HCT116 (cell line): ENCODE results near the gene KCNK2. TPM values are rescaled to one million over a fixed set of nuclear protein-coding genes. Genes with fewer than 3 reads are reported as not detected.

ENCODE experiments used
- ATAC-seq: fragments of 200-7000 bp; cut with Tn5 transposase; 2 replicates; pipeline ENCODE4 v1.9.1; 2020; ENCODE audit warnings: mild to moderate bottlenecking, moderate library complexity
- BruUV-seq: library from RNA; stranded (reverse); fragments of 400-500 nt; replicated peaks from 2 replicates; lab custom pipeline; 2021; lab: Mats Ljungman, UMichigan
- CTCF ChIA-PET: fragments of 300-600 bp; sonication (Branson Sonifier 250); formaldehyde crosslinking; loops from one replicate; lab custom pipeline; 2021; ENCODE audit warnings: antibody characterized with exemption; lab: Charles Lee
- POLR2A ChIA-PET: fragments of 300-600, 350-600 bp; sonication (Branson Sonifier 250); formaldehyde crosslinking; loops from one replicate; lab custom pipeline; 2021; ENCODE audit warnings: antibody characterized with exemption; lab: Charles Lee
- RAD21 ChIA-PET, 2 experiments: fragments of 300-600 bp; sonication (Branson Sonifier 250); formaldehyde crosslinking; loops; one replicate each; lab custom pipeline; 2023; ENCODE audit warnings: low total read pairs in 2 of 2; ENCODE audit not compliant: uncharacterized antibody in 2 of 2, unreplicated experiment in 2 of 2, low non-redundant PET in 1 of 2; lab: Charles Lee
- DNase-seq: peaks from one replicate; pipeline ENCODE4 v3.0.0-alpha.2; 2010; ENCODE audit warnings: low read depth, low spot score
- H2AFZ ChIP-seq: fragments of 200-600 bp; shearing (Covaris generic), sonication (generic); 2 replicates; pipeline ENCODE4 v1.6.1; 2017; ENCODE audit warnings: low read depth, mixed run types, mixed read lengths, antibody characterized with exemption, low read length; ENCODE audit not compliant: poor library complexity, severe bottlenecking
- H3K27ac ChIP-seq: 2 replicates; pipeline ENCODE4 v1.5.1; 2012; ENCODE audit warnings: low read depth, low read length
- H3K27me3 ChIP-seq: fragments of 200-600 bp; sonication (generic); 2 replicates; pipeline ENCODE4 v1.6.1; 2016; ENCODE audit warnings: mixed run types, low read length, mixed read lengths; ENCODE audit not compliant: insufficient read depth
- H3K36me3 ChIP-seq, 2 experiments: fragments of 200-500 bp in 1 of 2; fragments of 200-600 bp in 1 of 2; sonication (Bioruptor generic) in 1 of 2; sonication (generic) in 1 of 2; 2 replicates each; pipeline versions ENCODE4 v1.5.1 to v1.6.1; 2014 to 2016; ENCODE audit warnings: low read length in 2 of 2, inconsistent platforms in 1 of 2, mixed read lengths in 1 of 2, mixed run types in 1 of 2; ENCODE audit not compliant: insufficient read depth in 2 of 2, control insufficient read depth in 1 of 2
- H3K4me1 ChIP-seq, 2 experiments: fragments of 200-600 bp in 1 of 2; sonication (generic) in 1 of 2; 2 replicates each; pipeline versions ENCODE4 v1.5.1 to v1.6.1; 2012 to 2017; ENCODE audit warnings: low read length in 2 of 2, inconsistent platforms in 1 of 2, mild to moderate bottlenecking in 1 of 2, mixed read lengths in 1 of 2, mixed run types in 1 of 2, moderate library complexity in 1 of 2; ENCODE audit not compliant: insufficient read depth in 2 of 2, control insufficient read depth in 1 of 2
- H3K4me2 ChIP-seq: fragments of 200-600 bp; sonication (generic); 2 replicates; pipeline ENCODE4 v1.6.1; 2017; ENCODE audit warnings: mixed run types, low read length, mixed read lengths
- H3K4me3 ChIP-seq, 2 experiments: fragments of 200-600 bp in 1 of 2; sonication (generic) in 1 of 2; replicated peaks in 1 of 2; 2 replicates each; pipeline ENCODE4 v1.5.1; 2011 to 2016; ENCODE audit warnings: low read length in 2 of 2, control low read depth in 1 of 2, low read depth in 1 of 2, mild to moderate bottlenecking in 1 of 2, mixed read lengths in 1 of 2, mixed run types in 1 of 2
- H3K79me2 ChIP-seq: fragments of 200-600 bp; sonication (generic); 2 replicates; pipeline ENCODE4 v1.6.1; 2017; ENCODE audit warnings: mild to moderate bottlenecking, mixed run types, low read length, moderate library complexity, mixed read lengths; ENCODE audit not compliant: insufficient read depth
- H3K9ac ChIP-seq: fragments of 200-600 bp; sonication (generic); 2 replicates; pipeline ENCODE4 v1.6.1; 2016; ENCODE audit warnings: low read length, mixed read lengths
- H3K9me2 ChIP-seq: fragments of 200-600 bp; sonication (generic), shearing (Covaris generic); 2 replicates; pipeline ENCODE4 v1.6.1; 2017; ENCODE audit warnings: mixed run types, mild to moderate bottlenecking, moderate library complexity; ENCODE audit not compliant: insufficient read depth
- H3K9me3 ChIP-seq, 2 experiments: fragments of 200-500 bp in 1 of 2; fragments of 200-600 bp in 1 of 2; sonication (Bioruptor generic) in 1 of 2; sonication (generic) in 1 of 2; 2 replicates each; pipeline ENCODE4 v1.6.1; 2014 to 2017; ENCODE audit warnings: low read length in 2 of 2, mixed read lengths in 2 of 2, inconsistent platforms in 1 of 2, low read depth in 1 of 2, mild to moderate bottlenecking in 1 of 2, mixed run types in 1 of 2, moderate library complexity in 1 of 2; ENCODE audit not compliant: control insufficient read depth in 1 of 2, insufficient read depth in 1 of 2
- H4K20me1 ChIP-seq: fragments of 200-600 bp; sonication (generic), shearing (Covaris generic); 2 replicates; pipeline ENCODE4 v1.6.1; 2017; ENCODE audit warnings: mixed run types, mild to moderate bottlenecking, moderate library complexity; ENCODE audit not compliant: insufficient read depth
- ATF3 ChIP-seq: IDR thresholded peaks from 2 replicates; pipeline ENCODE4 v1.6.1; 2012
- CEBPB ChIP-seq: IDR thresholded peaks from 2 replicates; pipeline ENCODE4 v1.6.1; 2012; ENCODE audit warnings: low read depth
- EGR1 ChIP-seq: IDR thresholded peaks from 2 replicates; pipeline ENCODE4 v1.6.1; 2012; ENCODE audit warnings: low read depth
- ELF1 ChIP-seq: IDR thresholded peaks from 2 replicates; pipeline ENCODE4 v1.6.1; 2012; ENCODE audit warnings: low read depth, borderline replicate concordance
- EZH2 ChIP-seq: fragments of 200-600 bp; sonication (generic); IDR thresholded peaks from 2 replicates; pipeline ENCODE4 v1.6.1; 2017; ENCODE audit warnings: antibody characterized with exemption, mixed run types
- EZH2phosphoT487 ChIP-seq: fragments of 200-600 bp; IDR thresholded peaks from 2 replicates; pipeline ENCODE4 v1.6.1; 2018; ENCODE audit warnings: antibody characterized with exemption, borderline replicate concordance
- JUND ChIP-seq: IDR thresholded peaks from 2 replicates; pipeline ENCODE4 v1.6.1; 2012
- MAX ChIP-seq: IDR thresholded peaks from 2 replicates; pipeline ENCODE4 v1.6.1; 2012
- POLR2A ChIP-seq: IDR thresholded peaks from 2 replicates; pipeline ENCODE4 v1.7.0; 2011; ENCODE audit warnings: borderline replicate concordance; ENCODE audit not compliant: insufficient read depth, insufficient read length; ENCODE audit errors: extremely low read depth
- POLR2AphosphoS5 ChIP-seq: IDR thresholded peaks from 2 replicates; pipeline ENCODE4 v1.6.1; 2011; ENCODE audit warnings: mild to moderate bottlenecking, low read depth, low read length, moderate library complexity
- RAD21 ChIP-seq: IDR thresholded peaks from 2 replicates; pipeline ENCODE4 v1.6.1; 2012; ENCODE audit warnings: low read depth, mild to moderate bottlenecking
- SP1 ChIP-seq: IDR thresholded peaks from 2 replicates; pipeline ENCODE4 v1.6.1; 2012; ENCODE audit warnings: low read depth
- ZBTB33 ChIP-seq: IDR thresholded peaks from 2 replicates; pipeline ENCODE4 v1.6.1; 2011; ENCODE audit warnings: mild to moderate bottlenecking, low read length, moderate library complexity; ENCODE audit not compliant: insufficient replicate concordance; ENCODE audit errors: extremely low read depth
- ZNF274 ChIP-seq: fragments of 200-500 bp; sonication (Bioruptor generic); IDR thresholded peaks from 2 replicates; pipeline ENCODE4 v1.6.1; 2014; ENCODE audit warnings: mild to moderate bottlenecking, low read depth, low read length, inconsistent platforms
- intact Hi-C: fragments of 100-400 bp; cut with micrococcal nuclease; formaldehyde crosslinking; loops from 2 replicates; pipeline ENCODE4 v1.10.0; 2022
- total RNA-seq: library from RNA; stranded (reverse); gene quantifications from one replicate; pipeline ENCODE4 v1.2.1, GENCODE V29; 2021; ENCODE audit not compliant: unreplicated experiment

Gene KCNK2
- total RNA-seq, 1 experiment from 2014 or later, result 0.27 TPM

- Histone ChIP-seq H3K36me3 (no peaks in the 10 kb centered on the region), H3K4me2 (no peak overlapping the region), H3K27me3 (no peaks in the 10 kb centered on the region), H4K20me1 (no peaks in the 10 kb centered on the region), H3K4me3 (no peak overlapping the region), H3K9me2 (no peaks in the 10 kb centered on the region), H3K27ac (no peak overlapping the region), H3K9ac (no peak overlapping the region), H3K4me1 (no peaks in the 10 kb centered on the region), H3K9me3 (no peaks in the 10 kb centered on the region), H2AFZ (no peak overlapping the region), H3K79me2 (no peaks in the 10 kb centered on the region)
- ChIA-PET CTCF (no interaction called here), POLR2A (no interaction called here), RAD21 (no interaction called here)
- DNase-seq, result no peak
- intact Hi-C loops, result no loop called here
- BruUV-seq, result no TSS peak
- no peak for TF ChIP-seq CEBPB
- TF ChIP-seq ZNF274, result no peak
- ATAC-seq, result no peak
These were observed 120.3 kb downstream of the KCNK2 start for GRCh38 chr1:215202868-215203267.

- POLR2A ChIA-PET, result no interaction called here
- DNase-seq (no peak), ATAC-seq (no peak)
- Histone ChIP-seq H4K20me1 (no peaks in the 10 kb centered on the region), H2AFZ (no peak overlapping the region), H3K27me3 (no peaks in the 10 kb centered on the region), H3K27ac (no peak overlapping the region), H3K9me2 (no peaks in the 10 kb centered on the region), H3K9me3 (no peaks in the 10 kb centered on the region), H3K36me3 (no peaks in the 10 kb centered on the region), H3K4me1 (no peaks in the 10 kb centered on the region), H3K79me2 (no peaks in the 10 kb centered on the region), H3K4me3 (no peak overlapping the region), H3K9ac (no peak overlapping the region), H3K4me2 (no peak overlapping the region)
- CTCF ChIA-PET, result no interaction called here
- no peak for TF ChIP-seq JUND
- no peak for TF ChIP-seq POLR2A
- no peak for TF ChIP-seq POLR2AphosphoS5
- TF ChIP-seq EZH2, result no peak
- TF ChIP-seq MAX, result no peak
- TF ChIP-seq SP1, result no peak
- no peak for TF ChIP-seq RAD21
- TF ChIP-seq ATF3, result no peak
- TF ChIP-seq ZBTB33, result no peak
- TF ChIP-seq EGR1, result no peak
- TF ChIP-seq EZH2phosphoT487, result no peak
- TF ChIP-seq ELF1, result no peak
- RAD21 ChIA-PET, result no interaction called here
- intact Hi-C loops, result no loop called here
- BruUV-seq, result no TSS peak
These were observed 127.6 kb downstream of the KCNK2 start for GRCh38 chr1:215210167-215210566.
